ENCODE measurements around the gene AKT1.

DNA sequence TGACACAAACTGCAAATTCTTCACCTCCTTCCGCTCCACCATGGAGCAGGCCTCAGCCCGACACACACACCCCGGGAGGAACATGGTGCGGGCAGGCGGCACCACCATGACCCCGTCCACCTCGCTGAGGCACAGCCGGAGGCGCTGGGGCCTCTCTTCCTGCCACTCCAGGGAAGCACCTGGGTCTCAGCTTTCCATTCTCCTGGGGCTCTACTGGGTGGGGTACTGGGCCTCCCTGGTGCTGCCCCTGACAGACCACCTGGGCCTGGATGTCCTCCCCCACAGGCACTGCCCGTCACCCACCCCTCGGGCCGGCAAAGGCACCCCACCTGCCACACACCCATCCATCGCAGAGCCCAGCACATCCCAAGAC is 9.9 kb downstream of the AKT1 start:
- TF ChIP-seq, protein P1, sequence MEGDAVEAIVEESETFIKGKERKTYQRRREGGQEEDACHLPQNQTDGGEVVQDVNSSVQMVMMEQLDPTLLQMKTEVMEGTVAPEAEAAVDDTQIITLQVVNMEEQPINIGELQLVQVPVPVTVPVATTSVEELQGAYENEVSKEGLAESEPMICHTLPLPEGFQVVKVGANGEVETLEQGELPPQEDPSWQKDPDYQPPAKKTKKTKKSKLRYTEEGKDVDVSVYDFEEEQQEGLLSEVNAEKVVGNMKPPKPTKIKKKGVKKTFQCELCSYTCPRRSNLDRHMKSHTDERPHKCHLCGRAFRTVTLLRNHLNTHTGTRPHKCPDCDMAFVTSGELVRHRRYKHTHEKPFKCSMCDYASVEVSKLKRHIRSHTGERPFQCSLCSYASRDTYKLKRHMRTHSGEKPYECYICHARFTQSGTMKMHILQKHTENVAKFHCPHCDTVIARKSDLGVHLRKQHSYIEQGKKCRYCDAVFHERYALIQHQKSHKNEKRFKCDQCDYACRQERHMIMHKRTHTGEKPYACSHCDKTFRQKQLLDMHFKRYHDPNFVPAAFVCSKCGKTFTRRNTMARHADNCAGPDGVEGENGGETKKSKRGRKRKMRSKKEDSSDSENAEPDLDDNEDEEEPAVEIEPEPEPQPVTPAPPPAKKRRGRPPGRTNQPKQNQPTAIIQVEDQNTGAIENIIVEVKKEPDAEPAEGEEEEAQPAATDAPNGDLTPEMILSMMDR (IDR thresholded peaks at IDR 0.05): no peak
- no peak for TF ChIP-seq POLR2AphosphoS5 (IDR thresholded peaks at IDR 0.05)
- TF ChIP-seq POLR2A (IDR thresholded peaks at IDR 0.05): no peak
